Activated B cell treated with CpG ODN at 0.5 μM for 24 hours (primary cell): Measurements from ENCODE around the gene KIF4B. TPM values are rescaled to one million over a fixed set of nuclear protein-coding genes. Genes with fewer than 3 reads are reported as not detected.

Experiments used
- ATAC-seq: fragments of 200-7000 bp; cut with Tn5 transposase; one replicate; pipeline ENCODE4 v1.10.0; 2021; ENCODE audit warnings: low read depth, mild to moderate bottlenecking, moderate library complexity
- CTCF ChIA-PET: fragments of 350-600 bp; sonication (Branson Sonifier 250); formaldehyde crosslinking; loops from one replicate; lab custom pipeline; 2021; ENCODE audit warnings: antibody characterized with exemption; lab: Charles Lee
- POLR2A ChIA-PET: fragments of 350-600 bp; sonication (Branson Sonifier 250); formaldehyde crosslinking; loops from one replicate; lab custom pipeline; 2021; ENCODE audit warnings: antibody characterized with exemption; lab: Charles Lee
- DNase-seq: peaks from one replicate; pipeline ENCODE4 v3.0.0; 2022
- H3K27ac Mint-ChIP-seq: one replicate; pipeline ENCODE4 v1.8.0; 2020; ENCODE audit warnings: mixed read lengths
- H3K27me3 Mint-ChIP-seq: one replicate; pipeline ENCODE4 v1.8.0; 2021; ENCODE audit warnings: mixed read lengths
- H3K36me3 Mint-ChIP-seq: one replicate; pipeline ENCODE4 v1.8.0; 2021; ENCODE audit warnings: low read depth, mixed read lengths
- H3K4me1 Mint-ChIP-seq: one replicate; pipeline ENCODE4 v1.8.0; 2021; ENCODE audit warnings: mixed read lengths
- H3K4me3 Mint-ChIP-seq: one replicate; pipeline ENCODE4 v1.8.0; 2020; ENCODE audit warnings: mild to moderate bottlenecking, mixed read lengths
- H3K9me3 Mint-ChIP-seq: one replicate; pipeline ENCODE4 v1.8.0; 2020; ENCODE audit warnings: mixed read lengths
- CTCF ChIP-seq: fragments of 200-600 bp; IDR thresholded peaks from one replicate; pipeline ENCODE4 v1.8.0; 2022; ENCODE audit warnings: antibody characterized with exemption, mild to moderate bottlenecking
- intact Hi-C: fragments of 100-400 bp; cut with micrococcal nuclease; formaldehyde crosslinking; loops from one replicate; pipeline ENCODE4 v1.15.1; 2024
- total RNA-seq: library from RNA; stranded (reverse); gene quantifications from 2 replicates; pipeline ENCODE4 v1.2.3, GENCODE V29; 2022

The KIF4B gene
- total RNA-seq, 1 donor from 2014 or later = not detected

DNA sequence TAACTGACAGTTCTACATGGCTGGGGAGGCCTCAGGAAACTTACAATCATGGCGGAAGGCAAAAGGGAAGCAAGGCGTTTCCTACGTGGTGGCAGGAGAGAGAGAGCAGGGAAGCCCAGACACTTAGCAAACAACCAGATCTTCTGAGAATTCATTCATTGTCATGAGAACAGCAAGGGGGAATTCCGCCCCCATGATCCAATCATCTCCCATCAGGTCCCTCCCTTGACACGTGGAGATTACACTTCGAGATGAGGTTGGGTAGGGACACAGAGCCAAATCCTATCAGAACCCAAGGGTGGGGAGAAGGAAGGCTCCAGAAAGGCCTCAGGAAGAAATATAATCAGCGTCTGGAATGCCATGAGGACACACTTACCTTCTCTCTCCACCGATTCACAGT lies 34.3 kb downstream of the KIF4B start:
- no peaks in the 10 kb centered on the region for H3K9me3 Mint-ChIP-seq
- H3K27ac Mint-ChIP-seq = no peak overlapping the region
- H3K27me3 Mint-ChIP-seq = peaks cover 17% of the 10 kb centered on the region
- no peaks in the 10 kb centered on the region for H3K4me1 Mint-ChIP-seq
- ATAC-seq = no peak
- TF ChIP-seq CTCF = no peak
- no peaks in the 10 kb centered on the region for H3K36me3 Mint-ChIP-seq
- no peak for DNase-seq
- CTCF ChIA-PET = no interaction called here
- no peak overlapping the region for H3K4me3 Mint-ChIP-seq
- intact Hi-C loops = no loop called here
- POLR2A ChIA-PET = no interaction called here

- POLR2A ChIA-PET = no interaction called here
Observed at GRCh38 chr5:155049569-155050383, 36.2 kb downstream of the KIF4B start.

GRCh38 chr5:155050384-155051019 lies 36.9 kb downstream of the KIF4B start:
- no peaks in the 10 kb centered on the region for H3K4me1 Mint-ChIP-seq
- H3K27me3 Mint-ChIP-seq = peaks cover 13% of the 10 kb centered on the region
- ChIA-PET CTCF (no interaction called here), POLR2A (no interaction called here)
- TF ChIP-seq CTCF = no peak
- ATAC-seq (no peak), DNase-seq (no peak)
- no peaks in the 10 kb centered on the region for H3K9me3 Mint-ChIP-seq
- no peaks in the 10 kb centered on the region for H3K36me3 Mint-ChIP-seq
- intact Hi-C loops = no loop called here
- H3K27ac Mint-ChIP-seq = no peak overlapping the region
- H3K4me3 Mint-ChIP-seq = no peak overlapping the region

More at GRCh38 chr5:155049569-155050383, 36.2 kb downstream of the KIF4B start:
- Mint-ChIP-seq H3K4me1 (no peaks in the 10 kb centered on the region), H3K9me3 (no peaks in the 10 kb centered on the region), H3K27me3 (peaks cover 17% of the 10 kb centered on the region), H3K27ac (no peak overlapping the region), H3K4me3 (no peak overlapping the region), H3K36me3 (no peaks in the 10 kb centered on the region)
- intact Hi-C loops = no loop called here
- CTCF ChIA-PET = no interaction called here
- DNase-seq (no peak), ATAC-seq (no peak)
- TF ChIP-seq CTCF = no peak

DNA sequence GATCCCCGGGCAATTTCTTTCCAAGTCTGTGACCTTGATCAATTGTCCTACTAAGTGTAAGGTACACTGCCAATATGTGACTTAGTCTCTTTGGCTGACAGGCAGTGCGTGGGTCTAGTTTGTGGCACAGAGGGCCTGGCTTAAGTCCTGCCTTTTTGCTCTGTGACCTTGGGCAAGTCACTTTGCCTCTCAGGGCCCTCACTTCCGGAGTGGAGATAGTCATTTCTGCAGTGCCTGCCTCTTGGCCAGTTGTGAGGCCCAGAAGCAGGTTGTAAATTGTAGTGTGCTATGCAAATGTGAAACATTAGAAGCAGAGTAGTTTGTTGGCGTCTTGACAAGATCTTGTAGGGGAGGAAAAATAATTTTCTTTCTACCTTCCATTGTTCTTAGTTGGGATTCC lies 39.0 kb downstream of the KIF4B start:
- intact Hi-C loops = no loop called here
- H3K27me3 Mint-ChIP-seq = no peaks in the 10 kb centered on the region

More for the DNA sequence above, 39.0 kb downstream of the KIF4B start:
- Mint-ChIP-seq H3K9me3 (no peaks in the 10 kb centered on the region), H3K36me3 (no peaks in the 10 kb centered on the region), H3K4me3 (no peak overlapping the region), H3K27ac (no peak overlapping the region), H3K4me1 (no peaks in the 10 kb centered on the region)
- ATAC-seq = no peak
- no peak for DNase-seq
- POLR2A ChIA-PET = no interaction called here
- CTCF ChIA-PET = no interaction called here
- no peak for TF ChIP-seq CTCF
